ENCODE data around the gene CWC22.

DNA sequence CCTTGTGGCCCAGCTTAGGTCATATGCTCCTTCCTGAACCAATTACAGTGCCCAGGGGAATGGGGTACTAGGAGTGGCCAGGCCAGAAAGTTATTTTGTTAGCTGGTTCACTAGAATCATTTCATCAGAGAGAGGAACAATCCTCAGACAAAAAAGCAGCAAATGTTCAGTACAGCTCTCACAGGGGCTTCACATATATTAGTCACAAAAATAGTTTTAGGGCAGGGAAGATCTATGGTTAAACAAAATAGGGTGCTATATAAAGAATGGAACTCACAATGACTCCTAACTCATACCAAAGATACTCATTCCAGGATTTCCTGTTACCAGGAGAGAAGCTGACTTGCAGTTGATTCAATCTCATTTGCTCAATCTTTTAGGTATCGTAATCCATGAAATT lies 71.0 kb downstream of the CWC22 start:
- TF ChIP-seq, protein P1, sequence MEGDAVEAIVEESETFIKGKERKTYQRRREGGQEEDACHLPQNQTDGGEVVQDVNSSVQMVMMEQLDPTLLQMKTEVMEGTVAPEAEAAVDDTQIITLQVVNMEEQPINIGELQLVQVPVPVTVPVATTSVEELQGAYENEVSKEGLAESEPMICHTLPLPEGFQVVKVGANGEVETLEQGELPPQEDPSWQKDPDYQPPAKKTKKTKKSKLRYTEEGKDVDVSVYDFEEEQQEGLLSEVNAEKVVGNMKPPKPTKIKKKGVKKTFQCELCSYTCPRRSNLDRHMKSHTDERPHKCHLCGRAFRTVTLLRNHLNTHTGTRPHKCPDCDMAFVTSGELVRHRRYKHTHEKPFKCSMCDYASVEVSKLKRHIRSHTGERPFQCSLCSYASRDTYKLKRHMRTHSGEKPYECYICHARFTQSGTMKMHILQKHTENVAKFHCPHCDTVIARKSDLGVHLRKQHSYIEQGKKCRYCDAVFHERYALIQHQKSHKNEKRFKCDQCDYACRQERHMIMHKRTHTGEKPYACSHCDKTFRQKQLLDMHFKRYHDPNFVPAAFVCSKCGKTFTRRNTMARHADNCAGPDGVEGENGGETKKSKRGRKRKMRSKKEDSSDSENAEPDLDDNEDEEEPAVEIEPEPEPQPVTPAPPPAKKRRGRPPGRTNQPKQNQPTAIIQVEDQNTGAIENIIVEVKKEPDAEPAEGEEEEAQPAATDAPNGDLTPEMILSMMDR (conservative IDR thresholded peaks at IDR 0.05; ENCODE audit: low read depth, low read length), result no peak
- TF ChIP-seq EZH2 (IDR thresholded peaks at IDR 0.05; ENCODE audit: low read length, unreplicated experiment), result no peak

All from PC-3 (cell line).